ENCODE measurements around the gene SHLD1.

DNA sequence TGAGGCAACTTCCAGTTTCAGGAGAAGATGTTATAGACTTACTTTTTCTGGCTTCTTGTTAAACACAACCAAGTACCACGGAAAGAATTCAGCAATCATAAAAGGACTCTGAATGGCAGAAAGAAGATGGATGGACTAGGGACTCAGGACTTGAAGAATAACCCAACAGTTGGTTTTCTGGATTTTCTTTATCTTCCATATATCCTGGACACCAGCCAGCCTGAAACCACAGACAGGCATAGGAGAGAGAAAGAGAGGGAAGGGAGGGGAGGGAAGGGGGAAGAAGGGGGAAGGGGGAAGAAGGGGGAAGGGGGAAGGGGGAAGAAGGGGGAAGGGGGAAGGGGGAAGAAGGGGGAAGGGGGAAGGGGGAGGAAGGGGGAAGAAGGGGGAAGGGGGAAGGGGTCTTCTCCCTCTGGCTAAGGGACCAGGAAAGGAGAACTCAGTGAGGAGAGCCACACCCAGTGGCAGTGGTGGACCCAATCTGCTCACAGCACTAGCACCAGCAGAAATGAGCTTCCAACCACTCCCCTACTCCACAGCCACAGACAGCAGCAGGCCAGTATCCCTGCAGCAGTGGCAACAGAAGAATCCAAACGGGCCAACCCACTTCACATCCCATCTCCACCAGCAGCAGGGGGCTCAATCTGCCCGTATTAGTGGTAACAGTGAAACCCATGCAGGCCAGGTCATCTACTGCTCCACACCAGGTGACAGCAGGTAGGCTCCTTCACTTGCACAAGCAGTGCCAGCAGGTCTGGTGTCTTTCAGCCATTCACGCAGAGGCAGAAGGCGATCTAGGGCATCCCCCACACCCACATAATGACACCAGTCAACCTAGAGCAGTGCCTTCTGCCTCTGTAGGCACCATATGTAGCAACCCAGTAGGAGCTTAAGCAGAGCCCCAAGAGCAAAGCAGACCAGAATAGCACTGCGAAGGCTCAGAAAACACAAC lies 121.5 kb downstream of the SHLD1 start:
- TF ChIP-seq GATA2 (IDR thresholded peaks at IDR 0.05; ENCODE audit: low read depth, low read length) (no peak), GATA3 (IDR thresholded peaks at IDR 0.05; ENCODE audit: low read depth, low read length) (no peak)
